ENCODE data around the gene REXO4. TPM values are rescaled to one million over a fixed set of nuclear protein-coding genes. Genes with fewer than 3 reads are reported as not detected.
"Not testable (repeated sequence)": the region's sequence is repeated elsewhere in the genome, so short reads cannot be mapped to it uniquely, and the experiment has no call there.

The REXO4 gene
- total RNA-seq, 4 donors from 2014 or later: 17.9 to 27.0 (median 22.7) TPM

DNA sequence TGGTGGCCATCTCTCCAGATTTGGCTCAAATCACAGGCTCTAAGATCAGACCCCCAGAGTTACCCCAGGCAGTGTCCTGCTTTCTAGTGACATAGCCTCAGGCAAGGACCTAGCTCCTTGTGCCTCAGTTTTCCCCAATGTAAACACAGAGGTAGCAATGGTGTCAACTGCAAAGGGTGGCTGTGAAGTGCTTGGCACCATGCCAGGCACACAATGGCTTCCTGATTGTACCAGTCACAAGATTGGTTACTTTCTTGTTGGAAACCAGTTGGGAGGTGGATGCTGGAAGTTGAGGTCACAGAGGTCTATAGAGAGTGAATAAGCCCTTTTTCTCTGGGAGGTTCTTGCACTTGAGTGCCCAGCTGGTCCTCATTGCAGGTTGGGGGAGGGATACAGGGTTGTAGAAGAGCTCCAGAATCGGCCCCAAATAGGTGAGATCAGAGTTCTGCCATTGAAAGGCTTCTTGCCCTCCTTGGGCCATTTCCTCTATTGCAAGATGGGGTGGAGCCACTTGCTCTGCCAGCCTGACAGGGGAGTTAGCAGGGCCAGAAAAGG is 39.3 kb downstream of the REXO4 start:
- peak overlapping the region in 1 of 4 donors; percentile 28 for H3K27ac ChIP-seq
- TF ChIP-seq EP300 (IDR thresholded peaks at IDR 0.05): no peak
- TF ChIP-seq POLR2A (IDR thresholded peaks at IDR 0.05): no peak
- 37 to 43% methylated on average over 1 of the region's 1 CpG for WGBS, 2 donors

DNA sequence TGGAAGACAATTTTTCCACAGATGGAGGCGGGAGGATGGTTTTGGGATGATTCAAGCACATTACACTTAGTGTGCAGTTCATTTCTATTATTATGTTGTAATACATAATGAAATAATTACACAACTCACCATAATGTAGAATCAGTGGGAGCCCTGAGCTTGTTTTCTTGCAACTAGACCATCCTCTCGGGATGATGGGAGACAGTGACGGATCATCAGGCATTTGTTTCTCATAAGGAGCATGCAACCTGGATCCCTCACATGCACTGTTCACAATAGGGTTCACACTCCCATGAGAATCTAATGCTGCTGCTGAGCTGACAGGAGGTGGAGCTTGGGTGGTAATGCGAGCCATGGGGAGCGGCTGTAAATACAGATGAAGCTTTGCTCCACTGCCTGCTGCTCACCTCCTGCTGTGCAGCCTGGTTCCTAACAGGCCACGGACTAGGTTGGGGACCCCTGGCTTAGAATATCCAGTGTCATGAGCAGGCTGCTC is 40.0 kb downstream of the REXO4 start:
- Histone ChIP-seq H3K9me3 (peaks cover 0 to 5% (median 0%) of the 10 kb centered on the region in 4 donors), H3K27me3 (no peaks in the 10 kb centered on the region), H3K4me1 (peaks cover 0 to 39% (median 20%) of the 10 kb centered on the region in 4 donors), H3K36me3 (peaks cover 0 to 2% (median 0%) of the 10 kb centered on the region in 3 donors), H3K27ac (no peak overlapping the region), H3K4me3 (no peak overlapping the region)
- TF ChIP-seq EP300 (IDR thresholded peaks at IDR 0.05) (no peak), POLR2A (IDR thresholded peaks at IDR 0.05) (no peak)
- TF ChIP-seq, protein P1, sequence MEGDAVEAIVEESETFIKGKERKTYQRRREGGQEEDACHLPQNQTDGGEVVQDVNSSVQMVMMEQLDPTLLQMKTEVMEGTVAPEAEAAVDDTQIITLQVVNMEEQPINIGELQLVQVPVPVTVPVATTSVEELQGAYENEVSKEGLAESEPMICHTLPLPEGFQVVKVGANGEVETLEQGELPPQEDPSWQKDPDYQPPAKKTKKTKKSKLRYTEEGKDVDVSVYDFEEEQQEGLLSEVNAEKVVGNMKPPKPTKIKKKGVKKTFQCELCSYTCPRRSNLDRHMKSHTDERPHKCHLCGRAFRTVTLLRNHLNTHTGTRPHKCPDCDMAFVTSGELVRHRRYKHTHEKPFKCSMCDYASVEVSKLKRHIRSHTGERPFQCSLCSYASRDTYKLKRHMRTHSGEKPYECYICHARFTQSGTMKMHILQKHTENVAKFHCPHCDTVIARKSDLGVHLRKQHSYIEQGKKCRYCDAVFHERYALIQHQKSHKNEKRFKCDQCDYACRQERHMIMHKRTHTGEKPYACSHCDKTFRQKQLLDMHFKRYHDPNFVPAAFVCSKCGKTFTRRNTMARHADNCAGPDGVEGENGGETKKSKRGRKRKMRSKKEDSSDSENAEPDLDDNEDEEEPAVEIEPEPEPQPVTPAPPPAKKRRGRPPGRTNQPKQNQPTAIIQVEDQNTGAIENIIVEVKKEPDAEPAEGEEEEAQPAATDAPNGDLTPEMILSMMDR (IDR thresholded peaks at IDR 0.05): no peak
- no peak for DNase-seq (ENCODE audit: low spot score in 2 of 2)
- 74 to 77% methylated on average over 6 of the region's 6 CpGs for WGBS, 2 donors

More for the DNA sequence above, 39.3 kb downstream of the REXO4 start:
- DNase-seq (ENCODE audit: low spot score in 2 of 2): no peak
- Histone ChIP-seq H3K36me3 (no peaks in the 10 kb centered on the region), H3K4me1 (peaks cover 0 to 32% (median 14%) of the 10 kb centered on the region in 4 donors), H3K4me3 (no peak overlapping the region), H3K9me3 (peaks cover 0 to 5% (median 0%) of the 10 kb centered on the region in 4 donors), H3K27me3 (no peaks in the 10 kb centered on the region)

- not testable (repeated sequence) for H3K9me3 ChIP-seq; H3K36me3 ChIP-seq; H3K27ac ChIP-seq; H3K4me3 ChIP-seq; DNase-seq (ENCODE audit: low spot score in 2 of 2); H3K27me3 ChIP-seq
- WGBS, 2 donors: 91 to 92% methylated on average over 14 of the region's 14 CpGs
- peaks cover 0 to 44% (median 25%) of the 10 kb centered on the region in 4 donors for H3K4me1 ChIP-seq
These were observed 40.5 kb downstream of the REXO4 start for GRCh38 chr9:133377280-133377679.

DNA sequence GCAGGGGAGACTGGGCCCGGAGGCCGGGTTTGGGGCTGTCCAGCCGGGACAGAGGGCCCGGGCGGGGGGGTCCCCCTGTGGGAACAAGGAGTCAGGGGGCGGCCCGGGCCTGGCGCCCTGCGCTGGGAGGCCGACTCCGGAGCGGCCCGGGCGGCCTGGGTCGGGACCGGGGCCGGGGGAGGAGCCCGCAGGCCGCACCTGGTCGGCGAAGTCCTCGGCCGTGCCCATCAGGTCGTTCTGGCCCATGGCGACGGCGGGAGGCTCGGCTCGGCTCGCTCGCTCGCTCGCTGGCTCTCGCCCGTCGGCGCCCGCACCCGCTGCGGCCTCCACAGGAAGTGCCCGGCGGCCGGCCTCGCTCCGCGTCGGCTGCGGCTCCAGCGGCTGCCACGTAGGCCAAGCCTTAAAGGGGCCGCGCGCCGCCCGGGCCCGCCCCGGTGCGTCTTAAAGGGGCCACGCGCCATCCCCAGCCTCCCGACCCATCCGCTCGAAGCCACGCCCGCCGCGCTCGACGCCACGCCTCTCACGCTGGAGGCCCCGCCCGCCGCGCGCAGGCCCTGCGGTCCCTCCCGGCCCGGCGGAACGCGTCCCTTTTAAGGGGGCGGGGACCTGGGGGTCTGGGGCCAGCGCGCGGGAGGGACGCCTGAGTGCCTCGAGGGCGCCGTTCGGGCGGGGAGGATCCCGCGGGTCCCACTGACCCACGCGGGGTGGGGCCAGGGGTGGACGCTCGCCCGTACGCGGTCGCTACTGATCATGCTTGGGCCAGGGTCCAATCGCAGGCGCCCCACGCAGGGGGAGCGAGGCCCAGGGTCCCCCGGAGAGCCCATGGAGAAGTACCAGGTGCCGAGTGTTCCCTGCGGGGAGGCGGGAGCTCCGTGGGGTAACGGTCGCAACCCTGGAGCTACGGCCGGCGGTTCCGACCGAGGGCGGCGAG is 41.8 kb downstream of the REXO4 start, which contains the start of the genes STKLD1 and SURF4:
Gene STKLD1 (plus strand): TSS at position 643 of the 931 bp plus-strand sequence. CDS start 108 bp downstream, at position 751.
Gene SURF4 (minus strand): TSS at position 337 of the 931 bp plus-strand sequence. CDS start 91 bp downstream, at position 246.
- WGBS, 2 donors: 0 to 1% methylated on average over 25 to 40 of the region's 120 CpGs
- Histone ChIP-seq H3K36me3 (peaks cover 0 to 11% (median 0%) of the 10 kb centered on the region in 3 donors), H3K27me3 (no peaks in the 10 kb centered on the region), H3K4me1 (peaks cover 0 to 57% (median 37%) of the 10 kb centered on the region in 4 donors), H3K27ac (peak within 1 kb of the TSS; percentile 84 to 99 (median 95)), H3K4me3 (peak within 1 kb of the TSS; percentile 83 to 98 (median 94)), H3K9me3 (peaks cover 0 to 5% (median 0%) of the 10 kb centered on the region in 4 donors)
- TF ChIP-seq, protein P1 (IDR thresholded peaks at IDR 0.05): peak in 2 of 5 experiments; percentile 60 to 75
- peak in 1 of 2 donors; percentile 75 for TF ChIP-seq EP300 (IDR thresholded peaks at IDR 0.05)
- TF ChIP-seq POLR2A (IDR thresholded peaks at IDR 0.05): peak; percentile 85 to 93
- DNase-seq (ENCODE audit: low spot score in 2 of 2): peak; percentile 92 to 94

DNA sequence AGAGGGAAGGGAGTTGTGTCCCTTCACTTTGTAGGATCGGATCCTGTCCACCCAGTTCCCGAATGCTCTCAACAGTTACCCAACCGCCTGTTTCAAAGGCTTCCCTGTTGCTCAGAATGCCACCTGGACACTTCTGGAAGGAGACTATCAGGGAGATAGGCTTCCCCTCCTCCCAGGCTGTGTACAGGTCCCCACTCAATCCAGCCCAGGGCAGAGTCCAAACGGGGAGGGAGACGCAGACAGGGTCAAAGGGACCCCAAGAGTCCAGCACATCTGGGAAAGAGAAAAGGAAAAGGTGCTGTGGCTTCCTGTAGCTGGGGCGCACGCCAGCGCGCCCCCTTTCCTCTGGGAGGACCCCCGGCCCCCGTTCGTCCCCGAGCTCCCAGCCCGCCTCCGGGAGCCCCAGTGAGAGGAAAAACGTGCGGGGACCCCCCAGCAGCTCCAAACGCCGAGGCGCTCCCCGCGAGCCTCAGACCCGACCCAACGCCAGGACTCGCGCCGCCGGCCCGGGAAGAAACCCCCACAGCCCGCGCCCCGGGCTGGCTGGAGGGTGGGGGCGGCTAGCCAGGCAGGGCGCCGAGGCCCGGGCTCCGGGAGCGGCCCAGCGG is 42.6 kb downstream of the REXO4 start:
- Histone ChIP-seq H3K9me3 (peaks cover 0 to 5% (median 0%) of the 10 kb centered on the region in 4 donors), H3K27ac (peak overlapping the region; percentile 84 to 99 (median 95)), H3K4me1 (peaks cover 0 to 65% (median 40%) of the 10 kb centered on the region in 4 donors), H3K27me3 (no peaks in the 10 kb centered on the region), H3K4me3 (peak overlapping the region; percentile 81 to 98 (median 94)), H3K36me3 (peaks cover 0 to 18% (median 0%) of the 10 kb centered on the region in 3 donors)
- WGBS, 2 donors: 0 to 1% methylated on average over 14 to 29 of the region's 39 CpGs
- TF ChIP-seq EP300 (IDR thresholded peaks at IDR 0.05) (no peak), POLR2A (IDR thresholded peaks at IDR 0.05) (no peak)
- TF ChIP-seq, protein P1 (IDR thresholded peaks at IDR 0.05): no peak
- no peak for DNase-seq (ENCODE audit: low spot score in 2 of 2)

Data from tibial nerve (tissue), 4 donors.